Measurements from ENCODE around the gene PLP1. TPM values are rescaled to one million over a fixed set of nuclear protein-coding genes. Genes with fewer than 3 reads are reported as not detected.
"Not testable (repeated sequence)": the region's sequence is repeated elsewhere in the genome, so short reads cannot be mapped to it uniquely, and the experiment has no call there.

Gene PLP1
- total and polyA plus RNA-seq, 4 donors = 888 to 2,816 (median 1,304) TPM

DNA sequence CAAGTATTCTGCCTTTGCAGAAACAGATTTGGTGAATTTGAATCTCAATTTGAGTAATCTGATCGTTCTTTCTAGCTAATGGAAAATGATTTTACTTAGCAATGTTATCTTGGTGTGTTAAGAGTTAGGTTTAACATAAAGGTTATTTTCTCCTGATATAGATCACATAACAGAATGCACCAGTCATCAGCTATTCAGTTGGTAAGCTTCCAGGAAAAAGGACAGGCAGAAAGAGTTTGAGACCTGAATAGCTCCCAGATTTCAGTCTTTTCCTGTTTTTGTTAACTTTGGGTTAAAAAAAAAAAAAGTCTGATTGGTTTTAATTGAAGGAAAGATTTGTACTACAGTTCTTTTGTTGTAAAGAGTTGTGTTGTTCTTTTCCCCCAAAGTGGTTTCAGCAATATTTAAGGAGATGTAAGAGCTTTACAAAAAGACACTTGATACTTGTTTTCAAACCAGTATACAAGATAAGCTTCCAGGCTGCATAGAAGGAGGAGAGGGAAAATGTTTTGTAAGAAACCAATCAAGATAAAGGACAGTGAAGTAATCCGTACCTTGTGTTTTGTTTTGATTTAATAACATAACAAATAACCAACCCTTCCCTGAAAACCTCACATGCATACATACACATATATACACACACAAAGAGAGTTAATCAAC, 15.3 kb downstream of the PLP1 start:
- no peak for DNase-seq (ENCODE audit: low read depth in 4 of 6, low spot score in 6 of 6)
- H3K36me3 ChIP-seq (ENCODE audit: control insufficient read depth, insufficient read depth, low read length) = no peaks in the 10 kb centered on the region
- no peak overlapping the region for H3K4me3 ChIP-seq (ENCODE audit: low read depth, low read length)
- H3K27me3 ChIP-seq (ENCODE audit: control insufficient read depth, insufficient read depth, low read length) = peaks cover 10% of the 10 kb centered on the region
- H3K9me3 ChIP-seq (ENCODE audit: control insufficient read depth, insufficient read depth, low read length) = no peaks in the 10 kb centered on the region
- no peaks in the 10 kb centered on the region for H3K4me1 ChIP-seq (ENCODE audit: control insufficient read depth, insufficient read depth, low read length)
- WGBS (ENCODE audit: insufficient coverage) = no CpG with 5 or more reads among the region's 2 CpGs
- H3K27ac ChIP-seq (ENCODE audit: low read depth, low read length) = no peak overlapping the region

DNA sequence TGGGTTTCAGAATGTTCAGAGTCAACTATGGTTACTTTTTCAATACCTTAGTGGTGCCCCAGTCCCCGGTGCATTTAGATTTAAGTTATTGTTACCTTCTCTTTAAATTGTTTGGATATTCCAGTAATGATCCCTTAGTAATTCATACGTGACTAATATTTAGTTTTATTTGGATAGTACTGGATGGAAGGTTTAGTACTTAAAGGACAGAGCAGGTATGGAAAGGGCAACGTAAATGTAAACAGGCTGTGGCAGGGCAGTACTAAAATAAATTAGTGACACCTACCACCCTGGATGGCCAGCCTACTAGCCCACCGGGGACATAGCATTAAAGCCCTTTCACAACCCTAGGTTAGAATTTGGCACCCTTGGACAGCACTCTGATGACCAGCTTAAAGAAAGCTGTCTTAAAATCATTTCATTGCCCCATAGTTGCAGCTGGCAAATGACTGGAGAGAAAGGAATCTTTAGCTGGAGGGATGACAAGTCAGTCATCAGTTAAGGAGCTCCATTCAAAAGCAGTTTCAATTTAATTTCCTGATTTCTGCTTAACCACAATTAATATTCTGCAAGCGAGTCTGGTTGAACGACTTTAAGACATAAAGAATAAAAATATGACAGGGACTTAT, 16.4 kb downstream of the PLP1 start:
- Histone ChIP-seq H3K27me3 (ENCODE audit: control insufficient read depth, insufficient read depth, low read length) (peaks cover 10% of the 10 kb centered on the region), H3K27ac (ENCODE audit: low read depth, low read length) (peak overlapping the region; percentile 82)
- no CpG with 5 or more reads among the region's 6 CpGs for WGBS (ENCODE audit: insufficient coverage)

DNA sequence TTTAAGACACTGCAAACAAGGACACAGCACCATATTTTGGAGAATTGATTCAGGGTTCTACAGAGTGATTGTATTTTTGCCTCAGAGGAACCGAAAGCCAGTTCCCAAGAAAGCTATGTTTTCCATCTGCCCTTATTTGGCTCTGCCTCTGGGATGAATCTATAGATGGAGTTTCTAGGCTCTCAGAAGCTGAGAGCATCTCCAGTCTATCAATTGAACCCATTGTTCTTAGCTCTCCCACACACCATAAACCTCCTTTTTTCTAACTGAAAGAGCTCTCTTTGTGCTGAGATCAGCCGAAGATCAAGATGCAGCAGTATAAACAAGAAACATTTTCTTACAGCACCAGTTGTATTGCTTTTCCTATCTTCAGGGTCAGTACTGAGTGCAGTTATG, 16.9 kb downstream of the PLP1 start:
- no peaks in the 10 kb centered on the region for H3K36me3 ChIP-seq (ENCODE audit: control insufficient read depth, insufficient read depth, low read length)
- peaks cover 10% of the 10 kb centered on the region for H3K27me3 ChIP-seq (ENCODE audit: control insufficient read depth, insufficient read depth, low read length)
- WGBS (ENCODE audit: insufficient coverage) = 60% methylated on average over 1 of the region's 2 CpGs
- H3K27ac ChIP-seq (ENCODE audit: low read depth, low read length) = peak overlapping the region; percentile 82
- H3K9me3 ChIP-seq (ENCODE audit: control insufficient read depth, insufficient read depth, low read length) = no peaks in the 10 kb centered on the region
- no peaks in the 10 kb centered on the region for H3K4me1 ChIP-seq (ENCODE audit: control insufficient read depth, insufficient read depth, low read length)
- H3K4me3 ChIP-seq (ENCODE audit: low read depth, low read length) = no peak overlapping the region
- DNase-seq (ENCODE audit: low read depth in 4 of 6, low spot score in 6 of 6) = peak in 2 of 6 donors; percentile 48 to 59

More for the DNA sequence above, 16.4 kb downstream of the PLP1 start:
- DNase-seq (ENCODE audit: low read depth in 4 of 6, low spot score in 6 of 6) = peak in 1 of 6 donors; percentile 10
- H3K4me1 ChIP-seq (ENCODE audit: control insufficient read depth, insufficient read depth, low read length) = no peaks in the 10 kb centered on the region
- H3K36me3 ChIP-seq (ENCODE audit: control insufficient read depth, insufficient read depth, low read length) = no peaks in the 10 kb centered on the region
- H3K4me3 ChIP-seq (ENCODE audit: low read depth, low read length) = no peak overlapping the region
- no peaks in the 10 kb centered on the region for H3K9me3 ChIP-seq (ENCODE audit: control insufficient read depth, insufficient read depth, low read length)

DNA sequence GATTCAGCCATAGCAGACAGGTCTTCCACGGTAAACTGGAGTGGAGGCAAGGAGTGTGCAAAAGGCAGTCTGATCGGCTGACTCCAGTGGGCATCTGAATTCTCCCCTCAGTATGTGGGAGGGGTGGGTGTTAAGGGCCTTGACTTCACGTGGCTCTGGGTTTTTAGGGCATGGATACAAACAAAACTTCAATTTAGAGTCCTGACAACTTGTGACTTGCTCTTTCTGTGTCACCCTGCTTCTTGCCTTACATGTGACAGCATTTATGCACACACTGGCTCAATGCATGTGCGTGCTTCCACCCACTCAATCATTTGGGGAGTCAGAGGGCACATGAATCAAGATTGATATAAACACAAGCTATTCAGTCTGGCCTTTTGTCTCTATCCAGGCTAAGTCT, 17.5 kb downstream of the PLP1 start:
- WGBS (ENCODE audit: insufficient coverage) = 0% methylated on average over 1 of the region's 4 CpGs
- peaks cover 10% of the 10 kb centered on the region for H3K27me3 ChIP-seq (ENCODE audit: control insufficient read depth, insufficient read depth, low read length)
- DNase-seq (ENCODE audit: low read depth in 4 of 6, low spot score in 6 of 6) = no peak
- peak overlapping the region; percentile 82 for H3K27ac ChIP-seq (ENCODE audit: low read depth, low read length)
- no peaks in the 10 kb centered on the region for H3K9me3 ChIP-seq (ENCODE audit: control insufficient read depth, insufficient read depth, low read length)
- no peaks in the 10 kb centered on the region for H3K36me3 ChIP-seq (ENCODE audit: control insufficient read depth, insufficient read depth, low read length)
- H3K4me1 ChIP-seq (ENCODE audit: control insufficient read depth, insufficient read depth, low read length) = no peaks in the 10 kb centered on the region
- H3K4me3 ChIP-seq (ENCODE audit: low read depth, low read length) = no peak overlapping the region

DNA sequence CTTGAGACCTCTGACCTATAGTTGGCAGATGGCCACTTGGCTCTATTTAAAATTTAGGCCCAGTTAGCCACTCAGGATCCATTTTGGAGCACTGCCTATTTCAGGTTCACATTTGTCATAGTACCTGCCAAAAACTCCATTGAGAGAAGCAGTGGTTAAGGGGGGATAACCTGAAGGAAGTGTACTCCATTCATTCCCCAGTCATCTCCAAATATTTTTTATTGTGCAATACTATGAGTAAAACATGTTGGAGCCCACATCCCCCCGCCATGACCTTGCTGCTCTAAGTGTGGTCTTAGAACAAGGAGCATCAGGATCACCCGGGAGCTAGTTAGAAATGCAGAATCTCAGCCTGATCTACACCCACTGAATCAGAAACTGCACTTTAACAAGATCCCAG, 21.1 kb downstream of the PLP1 start:
- no peaks in the 10 kb centered on the region for H3K4me1 ChIP-seq (ENCODE audit: control insufficient read depth, insufficient read depth, low read length)
- H3K36me3 ChIP-seq (ENCODE audit: control insufficient read depth, insufficient read depth, low read length) = no peaks in the 10 kb centered on the region
- no CpG with 5 or more reads among the region's 2 CpGs for WGBS (ENCODE audit: insufficient coverage)
- H3K27ac ChIP-seq (ENCODE audit: low read depth, low read length) = no peak overlapping the region
- DNase-seq (ENCODE audit: low read depth in 4 of 6, low spot score in 6 of 6) = no peak
- peaks cover 12% of the 10 kb centered on the region for H3K27me3 ChIP-seq (ENCODE audit: control insufficient read depth, insufficient read depth, low read length)
- H3K4me3 ChIP-seq (ENCODE audit: low read depth, low read length) = no peak overlapping the region
- no peaks in the 10 kb centered on the region for H3K9me3 ChIP-seq (ENCODE audit: control insufficient read depth, insufficient read depth, low read length)

- no peak overlapping the region for H3K4me3 ChIP-seq (ENCODE audit: low read depth, low read length)
- DNase-seq (ENCODE audit: low read depth in 4 of 6, low spot score in 6 of 6) = no peak
- peaks cover 4% of the 10 kb centered on the region for H3K27me3 ChIP-seq (ENCODE audit: control insufficient read depth, insufficient read depth, low read length)
- no CpG with 5 or more reads among the region's 2 CpGs for WGBS (ENCODE audit: insufficient coverage)
- H3K27ac ChIP-seq (ENCODE audit: low read depth, low read length) = no peak overlapping the region
- no peaks in the 10 kb centered on the region for H3K36me3 ChIP-seq (ENCODE audit: control insufficient read depth, insufficient read depth, low read length)
- H3K4me1 ChIP-seq (ENCODE audit: control insufficient read depth, insufficient read depth, low read length) = no peaks in the 10 kb centered on the region
- no peaks in the 10 kb centered on the region for H3K9me3 ChIP-seq (ENCODE audit: control insufficient read depth, insufficient read depth, low read length)
Observed at GRCh38 chrX:103800318-103800717, 23.7 kb downstream of the PLP1 start.

- no peaks in the 10 kb centered on the region for H3K9me3 ChIP-seq (ENCODE audit: control insufficient read depth, insufficient read depth, low read length)
- H3K4me1 ChIP-seq (ENCODE audit: control insufficient read depth, insufficient read depth, low read length) = no peaks in the 10 kb centered on the region
- DNase-seq (ENCODE audit: low read depth in 4 of 6, low spot score in 6 of 6) = no peak
- no peaks in the 10 kb centered on the region for H3K36me3 ChIP-seq (ENCODE audit: control insufficient read depth, insufficient read depth, low read length)
- H3K27ac ChIP-seq (ENCODE audit: low read depth, low read length) = no peak overlapping the region
- H3K27me3 ChIP-seq (ENCODE audit: control insufficient read depth, insufficient read depth, low read length) = peaks cover 15% of the 10 kb centered on the region
- no peak overlapping the region for H3K4me3 ChIP-seq (ENCODE audit: low read depth, low read length)
Observed at GRCh38 chrX:103805860-103806259, 29.2 kb downstream of the PLP1 start.

DNA sequence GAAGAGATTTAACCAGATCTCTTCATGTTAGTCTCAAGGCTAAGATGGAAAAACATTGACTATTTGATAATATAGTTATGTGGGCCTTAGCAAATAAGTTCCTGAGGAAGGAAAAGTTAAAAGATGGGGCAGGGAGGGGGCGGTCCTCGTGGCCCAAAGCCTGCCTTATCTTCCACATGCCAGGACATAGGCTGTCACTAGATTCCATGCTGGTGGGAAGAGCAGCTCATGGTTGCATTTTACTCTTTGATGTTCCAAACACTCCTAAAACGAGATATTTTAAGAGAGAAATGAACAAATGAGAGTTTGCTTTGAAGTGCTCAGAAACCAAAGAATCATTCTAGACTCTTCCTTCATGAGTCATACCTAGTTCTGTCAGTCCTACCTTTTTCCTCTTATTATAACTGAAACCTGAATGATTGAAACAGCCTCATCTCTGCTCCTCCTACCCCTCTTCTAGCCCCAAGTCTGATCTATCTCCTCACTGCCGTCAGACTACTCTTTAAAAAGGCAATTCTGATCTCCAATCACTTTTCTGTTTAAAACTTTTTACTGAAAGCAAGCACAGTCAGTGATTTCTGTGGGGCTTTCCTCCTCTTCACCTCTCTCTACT, 30.3 kb downstream of the PLP1 start:
- no peaks in the 10 kb centered on the region for H3K36me3 ChIP-seq (ENCODE audit: control insufficient read depth, insufficient read depth, low read length)
- H3K9me3 ChIP-seq (ENCODE audit: control insufficient read depth, insufficient read depth, low read length) = no peaks in the 10 kb centered on the region
- WGBS (ENCODE audit: insufficient coverage) = 50% methylated on average over 1 of the region's 4 CpGs
- H3K27ac ChIP-seq (ENCODE audit: low read depth, low read length) = no peak overlapping the region
- no peak for DNase-seq (ENCODE audit: low read depth in 4 of 6, low spot score in 6 of 6)
- peaks cover 15% of the 10 kb centered on the region for H3K27me3 ChIP-seq (ENCODE audit: control insufficient read depth, insufficient read depth, low read length)
- H3K4me1 ChIP-seq (ENCODE audit: control insufficient read depth, insufficient read depth, low read length) = no peaks in the 10 kb centered on the region
- H3K4me3 ChIP-seq (ENCODE audit: low read depth, low read length) = no peak overlapping the region

DNA sequence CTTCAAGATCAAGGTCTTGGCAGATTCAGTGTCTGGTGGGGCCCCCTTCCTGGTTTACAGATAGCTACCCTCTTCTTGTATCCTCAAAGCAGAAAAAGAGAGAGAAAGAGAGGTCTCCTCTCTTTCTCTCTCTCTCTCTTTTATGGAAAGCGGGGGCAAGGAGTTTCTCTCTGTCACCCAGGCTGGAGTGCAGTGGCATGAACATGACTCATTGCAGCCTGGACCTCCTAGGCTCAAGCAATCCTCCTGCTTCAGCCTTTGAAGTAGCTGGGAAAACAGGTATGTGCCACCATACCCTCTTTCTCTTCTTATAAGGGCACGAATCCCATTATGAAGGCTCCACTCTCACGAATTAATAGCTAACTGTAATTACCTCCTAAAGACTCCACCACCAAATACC, 35.2 kb downstream of the PLP1 start:
- Histone ChIP-seq H3K4me3 (ENCODE audit: low read depth, low read length) (no peak overlapping the region), H3K4me1 (ENCODE audit: control insufficient read depth, insufficient read depth, low read length) (no peaks in the 10 kb centered on the region), H3K36me3 (ENCODE audit: control insufficient read depth, insufficient read depth, low read length) (no peaks in the 10 kb centered on the region), H3K9me3 (ENCODE audit: control insufficient read depth, insufficient read depth, low read length) (no peaks in the 10 kb centered on the region), H3K27ac (ENCODE audit: low read depth, low read length) (no peak overlapping the region), H3K27me3 (ENCODE audit: control insufficient read depth, insufficient read depth, low read length) (peaks cover 13% of the 10 kb centered on the region)
- no peak for DNase-seq (ENCODE audit: low read depth in 4 of 6, low spot score in 6 of 6)
- no CpG with 5 or more reads among the region's 3 CpGs for WGBS (ENCODE audit: insufficient coverage)

DNA sequence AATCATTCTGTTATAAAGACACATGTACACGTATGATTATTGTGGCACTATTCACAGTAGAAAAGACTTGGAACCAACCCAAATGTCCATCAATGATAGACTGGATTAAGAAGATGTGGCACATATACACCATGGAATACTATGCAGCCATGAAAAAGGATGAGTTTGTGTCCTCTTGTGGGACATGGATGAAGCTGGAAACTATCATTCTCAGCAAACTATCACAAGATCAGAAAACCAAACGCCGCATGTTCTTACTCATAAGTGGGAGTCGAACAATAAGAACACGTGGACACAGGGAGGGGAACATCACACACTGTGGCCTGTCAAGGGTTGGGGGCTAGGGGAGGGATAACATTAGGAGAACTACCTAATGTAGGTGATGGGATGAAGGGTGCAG, 40.5 kb downstream of the PLP1 start:
- not testable (repeated sequence) for H3K27ac ChIP-seq (ENCODE audit: low read depth, low read length); H3K9me3 ChIP-seq (ENCODE audit: control insufficient read depth, insufficient read depth, low read length); H3K4me3 ChIP-seq (ENCODE audit: low read depth, low read length); H3K4me1 ChIP-seq (ENCODE audit: control insufficient read depth, insufficient read depth, low read length); DNase-seq (ENCODE audit: low read depth in 4 of 6, low spot score in 6 of 6); H3K36me3 ChIP-seq (ENCODE audit: control insufficient read depth, insufficient read depth, low read length); H3K27me3 ChIP-seq (ENCODE audit: control insufficient read depth, insufficient read depth, low read length)
- no CpG with 5 or more reads among the region's 5 CpGs for WGBS (ENCODE audit: insufficient coverage)
